GM18858 (cell line): ENCODE measurements around the gene NUMB.

Experiments used
- ATAC-seq: cut with Tn5 transposase; IDR thresholded peaks from one replicate; pipeline ENCODE4 v1.9.1; 2021; ENCODE audit not compliant: unreplicated experiment

NUMB gene

DNA sequence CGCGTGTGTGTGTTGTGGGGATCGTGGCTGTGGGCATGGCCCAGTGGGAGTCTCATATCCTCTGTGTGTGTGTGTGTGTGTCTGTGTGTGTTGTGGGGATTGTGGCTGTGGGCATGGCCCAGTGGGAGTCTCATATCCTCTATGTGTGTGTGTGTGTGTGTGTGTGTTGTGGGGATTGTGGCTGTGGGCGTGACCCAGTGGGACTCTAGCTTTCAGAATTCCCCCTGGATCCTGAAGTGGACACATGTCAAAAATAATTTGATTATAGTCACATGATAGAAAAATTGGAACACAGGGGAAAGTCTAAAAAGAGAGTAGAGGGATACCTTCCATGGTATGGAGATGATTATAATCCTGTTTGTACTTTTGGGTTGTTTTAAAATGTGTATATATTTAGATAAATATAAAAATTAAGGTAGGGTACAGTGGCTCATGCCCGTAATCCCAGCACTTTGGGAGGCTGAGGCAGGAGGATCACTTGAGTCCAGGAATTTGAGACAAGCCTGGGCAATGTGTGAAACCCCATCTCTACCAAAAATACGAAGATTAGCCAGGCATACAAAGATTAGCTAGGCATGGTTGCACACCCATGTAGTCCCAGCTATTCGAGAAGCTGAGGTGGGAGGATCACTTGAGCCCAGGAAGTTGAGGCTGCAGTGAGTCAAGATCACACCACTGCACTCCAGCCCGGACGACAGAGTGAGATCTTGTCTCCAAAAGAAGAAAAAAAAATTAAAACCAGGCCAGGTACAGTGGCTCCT, 210.1 kb downstream of the NUMB start:
- no peak for ATAC-seq

DNA sequence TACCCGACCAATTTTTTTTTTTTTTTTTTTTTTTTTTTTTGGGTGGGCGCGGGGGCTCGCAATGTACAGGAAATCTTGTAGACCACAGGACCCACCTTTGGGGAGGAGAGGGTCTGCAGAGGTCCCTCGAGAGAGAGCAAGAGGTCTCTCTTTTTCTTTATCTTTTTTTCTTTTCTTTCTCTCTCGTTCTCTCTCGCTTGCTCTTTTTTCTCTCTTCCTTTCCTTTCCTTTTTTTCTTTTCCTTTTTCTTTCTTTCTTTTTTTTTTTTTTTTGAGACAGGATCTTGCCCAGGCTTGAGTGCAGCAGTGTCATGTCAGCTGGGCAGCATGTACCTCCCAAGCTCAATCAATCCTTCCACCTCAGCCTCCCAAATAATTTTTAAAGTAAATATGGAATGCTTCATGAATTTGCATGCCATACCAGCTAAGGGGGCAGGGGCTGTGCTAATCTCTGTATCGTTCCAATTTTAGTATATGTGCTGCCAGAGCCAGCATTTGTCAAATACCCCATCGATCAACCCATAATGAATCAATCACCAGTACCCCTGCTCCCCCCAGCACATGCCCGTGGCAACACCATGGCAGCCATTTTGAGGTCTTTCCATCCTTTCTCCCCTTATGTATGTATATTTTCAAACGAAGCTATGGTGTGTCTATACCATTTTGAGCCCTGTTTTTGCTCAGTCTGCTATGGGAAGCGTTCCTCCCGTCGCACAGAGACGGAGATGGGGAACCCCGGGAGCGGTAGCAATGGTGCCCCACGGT, 211.8 kb downstream of the NUMB start:
- ATAC-seq = no peak

GRCh38 chr14:73245480-73246325, 212.6 kb downstream of the NUMB start:
- ATAC-seq = no peak

GRCh38 chr14:73244541-73245290, 213.6 kb downstream of the NUMB start:
- no peak for ATAC-seq

- ATAC-seq = no peak
These were observed 214.6 kb downstream of the NUMB start for GRCh38 chr14:73243748-73244147.

DNA sequence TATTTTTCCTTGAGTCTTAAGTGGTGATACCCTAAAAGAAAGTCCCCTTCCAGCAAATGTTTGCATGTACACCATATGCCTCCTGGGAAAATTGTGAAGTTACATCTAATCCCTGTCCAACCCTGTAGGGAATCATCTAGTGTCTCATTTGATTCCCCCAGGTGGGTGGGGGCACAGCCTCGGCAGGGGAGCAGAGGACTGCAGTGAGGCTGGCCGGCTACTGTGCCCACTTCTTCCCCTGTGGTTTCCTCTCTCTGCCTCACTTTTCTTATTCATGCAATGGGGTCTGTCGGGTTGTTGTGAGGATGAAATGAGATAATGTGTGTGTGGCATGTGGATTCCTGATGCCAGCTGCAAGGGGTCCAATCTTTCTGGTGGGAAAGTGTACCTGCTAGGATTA, 215.0 kb downstream of the NUMB start:
- ATAC-seq = no peak

DNA sequence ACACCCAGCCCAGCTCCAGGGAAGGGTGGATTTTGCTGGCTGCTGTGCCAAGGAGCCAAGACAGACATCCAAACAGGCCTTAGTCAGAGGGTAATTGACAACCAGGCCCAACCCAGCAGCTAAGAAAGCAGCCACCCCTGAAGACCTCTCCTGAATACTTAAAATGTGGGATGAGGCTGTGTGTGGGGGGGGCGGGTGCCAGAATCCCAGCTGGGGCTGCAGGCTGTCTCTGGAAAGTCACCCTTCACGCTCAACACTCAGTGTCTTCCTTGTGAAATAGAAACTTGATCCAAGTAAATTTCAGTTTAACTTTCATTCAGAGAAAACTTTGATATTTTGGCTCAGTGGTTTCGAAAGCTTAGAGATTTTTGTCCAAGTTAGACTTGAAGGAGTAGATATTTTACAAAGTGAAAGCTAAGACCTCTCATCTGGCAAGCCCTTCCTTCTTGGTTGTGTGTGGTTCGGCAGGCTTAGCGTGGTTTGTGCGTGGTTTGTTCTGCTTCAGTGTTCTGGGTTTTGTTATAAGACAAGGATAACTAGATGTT, 215.9 kb downstream of the NUMB start:
- no peak for ATAC-seq

GRCh38 chr14:73241481-73242165, 216.7 kb downstream of the NUMB start:
- no peak for ATAC-seq

- no peak for ATAC-seq
These were observed 217.4 kb downstream of the NUMB start for GRCh38 chr14:73240816-73241480.

DNA sequence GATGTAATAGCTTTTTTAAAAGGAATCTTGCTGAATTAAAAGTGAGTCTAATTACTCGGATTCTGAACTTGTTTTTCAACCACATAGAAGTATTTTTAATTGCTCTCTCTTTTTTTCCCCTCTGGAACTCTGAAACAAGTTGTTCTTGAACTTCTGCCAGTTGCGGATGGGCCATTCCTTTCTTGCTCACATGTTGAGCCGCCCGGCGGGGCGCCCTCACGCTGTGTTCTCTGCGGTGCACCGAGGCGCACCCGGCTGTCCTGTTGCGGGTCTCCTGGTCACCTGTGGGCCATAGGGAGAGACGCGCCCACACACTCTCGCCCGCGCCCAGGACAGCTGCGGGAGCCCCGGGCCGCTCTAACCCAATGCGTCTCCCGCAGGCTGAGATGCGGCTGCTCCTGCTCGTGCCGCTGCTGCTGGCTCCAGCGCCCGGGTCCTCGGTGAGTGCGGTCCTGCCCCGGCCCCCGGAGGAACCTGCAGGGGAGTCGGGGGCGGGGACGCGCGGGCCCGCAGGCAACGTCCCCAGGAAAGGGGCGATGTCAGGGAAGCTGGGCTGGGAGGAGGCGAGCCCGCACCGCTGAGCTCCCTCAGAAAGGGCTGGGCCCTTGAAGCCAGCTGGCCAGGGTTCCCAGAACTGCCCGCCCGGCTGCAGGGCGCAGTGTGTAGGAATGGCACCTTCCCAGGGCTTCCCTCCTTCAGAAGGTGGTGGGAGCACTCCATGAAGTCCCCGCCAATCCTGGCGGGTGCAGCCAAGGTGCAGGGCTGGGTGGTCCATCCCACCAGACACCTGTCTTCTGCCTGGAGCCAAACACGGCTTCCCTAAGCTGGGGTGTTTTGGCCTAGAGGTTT, 218.7 kb downstream of the NUMB start:
- ATAC-seq = no peak

- no peak for ATAC-seq
These were observed 219.4 kb downstream of the NUMB start for GRCh38 chr14:73238941-73239340.

DNA sequence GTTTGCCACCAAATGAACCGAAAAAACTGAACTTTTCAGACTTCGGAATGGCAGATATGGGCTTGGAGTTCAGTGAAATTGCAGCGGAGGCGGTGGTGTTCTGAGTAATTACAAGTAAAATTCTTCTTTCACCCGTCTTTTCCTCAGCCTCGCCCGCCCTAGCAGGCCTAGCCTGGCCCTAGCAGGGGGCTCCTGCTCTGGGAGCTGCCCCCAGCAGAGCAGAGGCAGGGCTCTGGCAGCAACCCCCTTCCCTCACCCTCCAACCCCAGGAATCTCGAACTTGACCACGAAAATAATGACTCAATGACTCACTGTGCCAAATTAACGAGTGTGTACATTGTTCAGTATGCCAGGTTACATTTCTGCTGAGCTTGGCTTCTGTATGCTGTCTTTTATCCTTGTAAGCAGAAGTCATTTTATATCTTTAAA, 219.9 kb downstream of the NUMB start:
- ATAC-seq = no peak

- no peak for ATAC-seq
These were observed 220.4 kb downstream of the NUMB start for GRCh38 chr14:73237786-73238423.

- ATAC-seq = no peak
These were observed 221.0 kb downstream of the NUMB start, which contains the start of gene PAPLN for GRCh38 chr14:73237219-73237785. TSS of gene PAPLN (plus strand) at chr14:73237506. CDS start at chr14:73239779, 2,273 bp downstream.

DNA sequence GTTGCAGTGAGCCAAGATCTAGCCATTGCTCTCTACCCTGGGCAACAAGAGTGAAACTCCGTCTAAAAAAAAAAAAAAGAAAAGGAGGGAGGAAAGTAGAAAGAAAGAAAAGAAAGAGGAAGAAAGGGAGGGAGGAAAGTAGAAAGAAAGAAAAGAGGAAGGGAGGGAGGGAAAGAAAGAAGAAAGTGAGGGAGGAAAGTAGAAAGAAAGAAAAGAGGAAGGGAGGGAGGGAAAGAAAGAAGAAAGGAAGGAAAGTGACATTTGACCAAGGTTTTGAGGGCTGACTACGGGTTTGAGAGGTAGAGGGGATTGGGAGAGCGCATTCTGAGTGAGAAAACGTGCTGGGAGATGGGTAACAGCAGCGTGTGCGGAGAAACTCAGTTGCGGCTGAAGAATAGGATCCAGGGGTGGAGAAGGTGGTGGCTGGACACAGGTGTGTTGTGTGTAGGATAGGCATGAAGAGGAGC, 221.6 kb downstream of the NUMB start:
- ATAC-seq = no peak

- ATAC-seq = no peak
These were observed 222.2 kb downstream of the NUMB start for GRCh38 chr14:73236157-73236556.

- ATAC-seq = no peak
These were observed 222.7 kb downstream of the NUMB start for GRCh38 chr14:73235531-73236155.
